Ishikawa (cell line): ENCODE results near the gene DMRTC2.

Experiments
- CEBPB ChIP-seq: IDR thresholded peaks from 2 replicates; pipeline ENCODE4 v1.6.1; 2012
- CREB1 ChIP-seq: IDR thresholded peaks from 2 replicates; pipeline ENCODE4 v1.6.1; 2012; ENCODE audit warnings: low read depth
- EGR1 ChIP-seq: IDR thresholded peaks from 2 replicates; pipeline ENCODE4 v1.6.1; 2012
- EP300 ChIP-seq: IDR thresholded peaks from 2 replicates; pipeline ENCODE4 v1.6.1; 2012; ENCODE audit warnings: borderline replicate concordance
- FOXM1 ChIP-seq: IDR thresholded peaks from 2 replicates; pipeline ENCODE4 v1.6.1; 2012; ENCODE audit warnings: low read depth, borderline replicate concordance
- MAX ChIP-seq: IDR thresholded peaks from 2 replicates; pipeline ENCODE4 v1.6.1; 2012
- NFIC ChIP-seq: IDR thresholded peaks from 2 replicates; pipeline ENCODE4 v1.6.1; 2012
- RAD21 ChIP-seq: IDR thresholded peaks from 2 replicates; pipeline ENCODE4 v1.6.1; 2012; ENCODE audit warnings: low read depth
- REST ChIP-seq: IDR thresholded peaks from 2 replicates; pipeline ENCODE4 v1.6.1; 2012; ENCODE audit warnings: low read depth, mild to moderate bottlenecking
- TAF1 ChIP-seq: IDR thresholded peaks from 2 replicates; pipeline ENCODE4 v1.6.1; 2012; ENCODE audit warnings: low read depth, mild to moderate bottlenecking
- TCF12 ChIP-seq: IDR thresholded peaks from 2 replicates; pipeline ENCODE4 v1.6.1; 2012; ENCODE audit warnings: low read depth
- TEAD4 ChIP-seq: IDR thresholded peaks from 2 replicates; pipeline ENCODE4 v1.6.1; 2012
- USF1 ChIP-seq: IDR thresholded peaks from 2 replicates; pipeline ENCODE4 v1.6.1; 2012
- YY1 ChIP-seq: IDR thresholded peaks from 2 replicates; pipeline ENCODE4 v1.6.1; 2012; ENCODE audit warnings: low read depth
- ZBTB7A ChIP-seq: IDR thresholded peaks from 2 replicates; pipeline ENCODE4 v1.6.1; 2012; ENCODE audit warnings: low read depth

Gene DMRTC2

GRCh38 chr19:41866284-41866683, 21.4 kb downstream of the DMRTC2 start:
- TF ChIP-seq YY1 (no peak), NFIC (no peak), TAF1 (no peak), USF1 (no peak), TEAD4 (no peak), FOXM1 (no peak), EP300 (no peak), ZBTB7A (no peak), MAX (no peak), CREB1 (no peak), TCF12 (no peak), EGR1 (no peak), RAD21 (no peak), REST (no peak), CEBPB (no peak)

- TF ChIP-seq EP300: no peak
- no peak for TF ChIP-seq YY1
- no peak for TF ChIP-seq MAX
- no peak for TF ChIP-seq ZBTB7A
- TF ChIP-seq TCF12: no peak
- TF ChIP-seq TEAD4: no peak
- TF ChIP-seq USF1: no peak
- TF ChIP-seq CEBPB: no peak
These were observed 23.5 kb downstream of the DMRTC2 start for GRCh38 chr19:41868120-41868988.

GRCh38 chr19:41868989-41869300, 24.1 kb downstream of the DMRTC2 start:
- no peak for TF ChIP-seq ZBTB7A
- no peak for TF ChIP-seq FOXM1
- TF ChIP-seq CREB1: no peak
- no peak for TF ChIP-seq USF1
- no peak for TF ChIP-seq TAF1

GRCh38 chr19:41869374-41869955, 24.6 kb downstream of the DMRTC2 start:
- TF ChIP-seq CREB1 (no peak), EGR1 (no peak), USF1 (no peak), MAX (no peak), FOXM1 (no peak), REST (no peak), CEBPB (no peak), NFIC (no peak), ZBTB7A (no peak), TEAD4 (no peak), YY1 (no peak), RAD21 (no peak), TCF12 (no peak), TAF1 (no peak), EP300 (no peak)

- TF ChIP-seq CREB1 (no peak), CEBPB (no peak), TCF12 (no peak), ZBTB7A (no peak), RAD21 (no peak), MAX (no peak)
These were observed 25.6 kb downstream of the DMRTC2 start for GRCh38 chr19:41870401-41870873.
